ENCODE measurements around the gene SCAMP5. TPM values are rescaled to one million over a fixed set of nuclear protein-coding genes. Genes with fewer than 3 reads are reported as not detected.

The SCAMP5 gene, protein sequence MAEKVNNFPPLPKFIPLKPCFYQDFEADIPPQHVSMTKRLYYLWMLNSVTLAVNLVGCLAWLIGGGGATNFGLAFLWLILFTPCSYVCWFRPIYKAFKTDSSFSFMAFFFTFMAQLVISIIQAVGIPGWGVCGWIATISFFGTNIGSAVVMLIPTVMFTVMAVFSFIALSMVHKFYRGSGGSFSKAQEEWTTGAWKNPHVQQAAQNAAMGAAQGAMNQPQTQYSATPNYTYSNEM
- total RNA-seq, result 10 to 100 TPM in 3 of 6 experiments, 1 to 10 TPM in 2, under 1 TPM in 1; 0.53 to 15.7 (median 7.7) TPM
- long read RNA-seq, partial matches to known transcripts, result 0 of 3 reads
- long read RNA-seq, other reads (novel, unspliced or antisense), result 3 of 3 reads

- 2% methylated on average over 17 of the region's 58 CpGs for WGBS (ENCODE audit: insufficient coverage, low coverage, low lambda C conversion rate, missing lambda C conversion rate)
- no peaks in the 10 kb centered on the region for H3K9me3 ChIP-seq
- H3K27me3 ChIP-seq, result no peaks in the 10 kb centered on the region
- peak within 1 kb of the TSS; percentile 45 to 88 (median 51) for H3K4me3 ChIP-seq
- peaks cover 0 to 5% (median 0%) of the 10 kb centered on the region in 4 donors for H3K4me1 ChIP-seq
- no peaks in the 10 kb centered on the region for H3K36me3 ChIP-seq
- intact Hi-C loops (cut with DNase I), result no loop called here
- peak; percentile 92 to 97 (median 93) for DNase-seq
- TF ChIP-seq, protein P1, sequence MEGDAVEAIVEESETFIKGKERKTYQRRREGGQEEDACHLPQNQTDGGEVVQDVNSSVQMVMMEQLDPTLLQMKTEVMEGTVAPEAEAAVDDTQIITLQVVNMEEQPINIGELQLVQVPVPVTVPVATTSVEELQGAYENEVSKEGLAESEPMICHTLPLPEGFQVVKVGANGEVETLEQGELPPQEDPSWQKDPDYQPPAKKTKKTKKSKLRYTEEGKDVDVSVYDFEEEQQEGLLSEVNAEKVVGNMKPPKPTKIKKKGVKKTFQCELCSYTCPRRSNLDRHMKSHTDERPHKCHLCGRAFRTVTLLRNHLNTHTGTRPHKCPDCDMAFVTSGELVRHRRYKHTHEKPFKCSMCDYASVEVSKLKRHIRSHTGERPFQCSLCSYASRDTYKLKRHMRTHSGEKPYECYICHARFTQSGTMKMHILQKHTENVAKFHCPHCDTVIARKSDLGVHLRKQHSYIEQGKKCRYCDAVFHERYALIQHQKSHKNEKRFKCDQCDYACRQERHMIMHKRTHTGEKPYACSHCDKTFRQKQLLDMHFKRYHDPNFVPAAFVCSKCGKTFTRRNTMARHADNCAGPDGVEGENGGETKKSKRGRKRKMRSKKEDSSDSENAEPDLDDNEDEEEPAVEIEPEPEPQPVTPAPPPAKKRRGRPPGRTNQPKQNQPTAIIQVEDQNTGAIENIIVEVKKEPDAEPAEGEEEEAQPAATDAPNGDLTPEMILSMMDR (IDR thresholded peaks at IDR 0.05), result no peak
- TF ChIP-seq POLR2A (IDR thresholded peaks at IDR 0.05), result peak; percentile 19
- no peak within 1 kb of the TSS for H3K27ac ChIP-seq
- ATAC-seq, result peak; percentile 90 to 99 (median 97)
Observed at GRCh38 chr15:74995182-74995778, at the start of gene SCAMP5. Gene SCAMP5, plus strand, starts transcription at chr15:74995563. Its CDS starts 16,277 bp downstream, at chr15:75011840.

DNA sequence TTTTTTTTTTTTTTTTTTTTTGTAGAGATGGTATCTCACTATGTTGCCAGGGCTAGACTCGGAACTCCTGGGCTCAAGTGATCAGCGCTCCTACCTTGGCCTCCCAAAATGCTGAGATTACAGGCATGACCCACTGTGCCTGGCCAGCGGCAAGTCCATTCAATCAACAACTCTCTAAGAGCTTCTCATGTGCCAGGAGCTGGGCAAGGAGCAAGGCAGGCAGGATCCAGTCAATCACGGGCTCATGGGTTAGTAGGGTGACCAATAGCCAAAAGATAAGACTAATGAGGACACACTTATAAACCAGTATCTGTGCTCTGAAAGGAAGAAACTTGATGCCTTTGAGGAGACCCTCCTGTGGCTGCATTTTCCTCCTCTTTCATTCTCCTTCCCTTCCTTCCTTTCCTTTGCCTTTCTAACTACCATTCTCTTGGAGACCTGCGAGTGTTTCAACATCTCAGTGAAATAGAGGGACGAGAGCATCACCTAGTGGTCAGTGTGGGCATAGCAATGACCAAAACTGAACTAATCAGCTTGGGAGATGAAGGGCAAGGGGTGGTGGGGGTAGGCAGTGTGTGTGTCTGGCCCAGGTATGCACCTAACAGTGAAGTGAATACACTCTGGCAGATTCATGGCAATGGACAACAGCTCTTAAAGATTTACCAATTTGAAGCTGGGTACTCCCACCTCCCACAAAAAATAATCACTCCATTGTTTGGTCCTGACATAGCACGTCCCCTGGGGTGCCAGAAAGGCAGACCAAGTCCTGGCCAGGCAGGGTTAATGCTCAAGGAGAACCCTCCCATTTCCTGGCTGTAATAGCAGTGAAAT, 45.1 kb upstream of the SCAMP5 start:
- H3K4me3 ChIP-seq, result no peak overlapping the region
- peak; percentile 86 to 95 (median 90) for ATAC-seq
- peak in 2 of 3 donors; percentile 37 to 69 for DNase-seq
- intact Hi-C loops (cut with DNase I), result no loop called here
- H3K27me3 ChIP-seq, result no peaks in the 10 kb centered on the region
- TF ChIP-seq POLR2A (IDR thresholded peaks at IDR 0.05), result no peak
- TF ChIP-seq, protein P1 (IDR thresholded peaks at IDR 0.05), result peak; percentile 92 to 99 (median 94)
- no peaks in the 10 kb centered on the region for H3K36me3 ChIP-seq
- H3K27ac ChIP-seq, result no peak overlapping the region
- no peaks in the 10 kb centered on the region for H3K9me3 ChIP-seq
- no peaks in the 10 kb centered on the region for H3K4me1 ChIP-seq
- WGBS (ENCODE audit: insufficient coverage, low coverage, low lambda C conversion rate, missing lambda C conversion rate), result 42% methylated on average over 5 of the region's 7 CpGs

DNA sequence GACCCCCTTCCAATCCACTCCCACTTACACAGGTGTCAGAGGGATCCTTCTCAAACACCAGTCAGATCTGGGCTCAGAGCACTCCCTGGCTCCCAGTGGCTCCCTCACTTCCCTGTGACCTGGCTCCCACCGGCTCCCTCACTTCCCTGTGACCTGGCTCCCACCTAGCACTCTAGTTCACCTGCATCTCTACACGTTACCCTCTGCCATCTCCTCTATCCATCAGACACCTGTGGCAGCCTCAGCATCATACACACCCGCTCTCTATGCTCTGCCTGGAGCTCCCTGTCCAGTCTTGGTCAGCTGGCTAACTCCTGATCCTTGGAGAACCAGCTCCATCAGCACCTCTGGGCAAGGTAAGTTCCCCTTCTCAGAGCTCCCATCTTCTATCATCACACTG, 44.4 kb upstream of the SCAMP5 start:
- ATAC-seq (no peak), DNase-seq (no peak)
- no peaks in the 10 kb centered on the region for H3K36me3 ChIP-seq
- H3K27ac ChIP-seq, result no peak overlapping the region
- no peak for TF ChIP-seq POLR2A (IDR thresholded peaks at IDR 0.05)
- TF ChIP-seq, protein P1 (IDR thresholded peaks at IDR 0.05), result no peak
- no peak overlapping the region for H3K4me3 ChIP-seq
- no peaks in the 10 kb centered on the region for H3K27me3 ChIP-seq
- H3K9me3 ChIP-seq, result no peaks in the 10 kb centered on the region
- peaks cover 0 to 2% (median 0%) of the 10 kb centered on the region in 4 donors for H3K4me1 ChIP-seq
- WGBS (ENCODE audit: insufficient coverage, low coverage, low lambda C conversion rate, missing lambda C conversion rate), result 61% methylated on average over 3 of the region's 3 CpGs
- intact Hi-C loops (cut with DNase I), result no loop called here

DNA sequence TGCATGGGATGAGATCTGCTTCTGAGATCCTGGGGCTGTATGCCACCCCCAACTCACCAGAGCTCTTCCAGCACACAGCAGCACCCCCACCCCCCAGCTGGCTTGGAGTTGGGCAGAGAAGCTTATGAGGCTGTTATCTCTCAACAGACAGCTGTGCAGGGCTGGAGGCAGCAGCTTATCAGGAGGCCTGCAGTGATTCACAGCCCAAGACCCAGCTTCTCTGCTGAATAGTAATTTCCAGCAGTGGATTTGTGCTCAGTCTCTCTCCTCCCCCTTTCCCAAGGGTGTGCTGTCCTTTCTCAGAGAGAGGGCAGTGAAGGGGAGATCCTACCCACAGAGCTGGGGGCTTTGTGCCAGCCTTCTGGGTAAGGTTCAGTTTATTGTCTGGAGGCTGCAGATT, 40.8 kb upstream of the SCAMP5 start:
- intact Hi-C loops (cut with DNase I), result no loop called here
- no peak overlapping the region for H3K27ac ChIP-seq

More for the DNA sequence above, 40.8 kb upstream of the SCAMP5 start:
- ATAC-seq (peak in 2 of 4 donors; percentile 2 to 3), DNase-seq (no peak)
- peaks cover 0 to 6% of the 10 kb centered on the region in 2 donors for H3K27me3 ChIP-seq
- H3K36me3 ChIP-seq, result no peaks in the 10 kb centered on the region
- TF ChIP-seq, protein P1 (IDR thresholded peaks at IDR 0.05), result no peak
- no peak for TF ChIP-seq POLR2A (IDR thresholded peaks at IDR 0.05)
- H3K9me3 ChIP-seq, result no peaks in the 10 kb centered on the region
- H3K4me3 ChIP-seq, result peak overlapping the region in 2 of 3 donors; percentile 12 to 64
- H3K4me1 ChIP-seq, result peaks cover 0 to 18% (median 0%) of the 10 kb centered on the region in 4 donors

All from right lobe of liver (tissue), 6 donors.